Stimulated activated CD8-positive, alpha-beta memory T cell treated with anti-CD3 and anti-CD28 coated beads, Interleukin-7, amount 100 ng/mL, for 48 hours (primary cell): Measurements from ENCODE around the gene NOL4L.
"Not testable (repeated sequence)": the region's sequence is repeated elsewhere in the genome, so short reads cannot be mapped to it uniquely, and the experiment has no call there.

Source experiments
- DNase-seq, 2 donors: peaks; one replicate each; pipeline ENCODE4 v3.0.0-alpha.2; 2020; ENCODE audit warnings: low read depth in 1 of 2; ENCODE audit errors: extremely low read depth in 1 of 2

Gene NOL4L

DNA sequence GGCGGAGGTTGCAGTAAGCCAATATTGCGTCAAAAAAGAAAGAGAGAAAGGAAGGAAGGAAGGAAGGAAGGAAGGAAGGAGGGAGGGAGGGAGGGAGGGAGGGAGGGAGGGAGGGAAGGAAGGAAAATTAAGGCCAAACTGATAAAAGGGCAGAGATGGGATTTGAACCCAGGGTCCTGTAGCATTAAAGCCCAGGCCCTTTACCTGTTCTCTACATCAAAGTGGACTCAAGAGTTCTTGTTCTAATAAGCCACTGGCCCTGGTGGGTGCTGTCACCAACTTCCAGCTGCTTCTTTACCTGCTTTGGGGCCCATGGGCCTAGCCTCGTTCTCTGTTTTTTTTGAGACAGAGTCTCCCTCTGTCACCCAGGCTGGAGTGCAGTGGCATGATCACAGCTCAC lies 7.1 kb downstream of the NOL4L start:
- DNase-seq: not testable (repeated sequence)

DNA sequence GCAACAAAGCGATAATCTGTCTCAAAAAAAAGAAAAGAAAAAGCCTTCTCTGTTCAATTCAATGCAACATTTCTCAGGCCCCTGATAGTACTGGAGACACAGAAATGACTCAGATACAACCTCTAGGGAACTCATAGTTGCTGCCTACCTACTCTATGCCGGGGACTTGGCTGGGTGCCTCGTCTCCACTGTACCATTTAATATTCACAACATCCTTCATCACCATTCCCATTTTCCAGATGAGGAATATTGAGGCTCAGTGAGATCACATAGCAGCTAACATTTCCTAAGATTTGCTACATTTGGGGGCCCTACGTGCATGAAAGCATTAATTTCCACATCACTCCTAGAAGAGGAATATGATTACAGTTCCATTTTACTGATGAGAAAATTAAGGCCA lies 7.5 kb downstream of the NOL4L start:
- DNase-seq: no peak

- DNase-seq: no peak
These were observed 8.1 kb downstream of the NOL4L start for GRCh38 chr20:32577023-32577422.

DNA sequence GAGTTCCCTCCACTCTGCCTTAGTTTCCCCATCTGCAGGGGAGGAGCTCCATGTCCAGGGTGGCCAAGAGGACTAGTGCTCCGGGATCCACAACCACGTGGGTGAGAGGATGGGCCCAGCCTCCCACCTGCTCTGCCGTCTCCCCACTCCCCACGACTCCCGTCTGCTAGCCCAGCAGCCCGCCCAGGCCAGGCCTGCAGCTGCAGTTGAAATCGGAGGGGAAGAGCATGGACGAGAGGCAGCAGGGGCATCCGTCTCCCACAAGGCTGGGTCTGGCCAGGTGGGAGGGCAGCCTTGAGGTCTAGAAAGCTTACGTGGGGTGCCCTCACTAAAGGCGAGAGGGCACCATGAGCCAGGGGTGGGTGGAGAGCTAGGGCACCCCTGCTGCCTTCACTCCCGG lies 8.6 kb downstream of the NOL4L start:
- DNase-seq: no peak

DNA sequence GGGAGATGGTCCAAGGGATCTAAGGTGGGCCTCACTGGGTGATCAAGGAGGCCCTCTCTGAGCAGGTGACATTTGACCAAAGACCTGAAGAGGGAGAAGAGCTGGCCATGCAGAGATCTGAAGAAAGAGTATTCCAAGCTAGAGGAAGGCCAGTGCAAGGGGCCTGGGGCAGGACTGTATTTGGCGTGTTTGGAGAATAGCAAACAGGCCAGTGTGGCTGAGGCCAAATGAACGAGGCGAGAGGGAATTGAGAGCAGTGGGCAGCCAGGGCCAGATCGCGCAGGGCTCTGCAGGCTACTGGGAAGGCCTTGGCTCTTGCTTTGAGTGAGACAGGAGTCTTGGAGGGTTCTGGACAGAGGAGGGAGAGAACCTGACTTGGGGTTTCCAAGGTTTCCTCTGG lies 9.3 kb downstream of the NOL4L start:
- no peak for DNase-seq

DNA sequence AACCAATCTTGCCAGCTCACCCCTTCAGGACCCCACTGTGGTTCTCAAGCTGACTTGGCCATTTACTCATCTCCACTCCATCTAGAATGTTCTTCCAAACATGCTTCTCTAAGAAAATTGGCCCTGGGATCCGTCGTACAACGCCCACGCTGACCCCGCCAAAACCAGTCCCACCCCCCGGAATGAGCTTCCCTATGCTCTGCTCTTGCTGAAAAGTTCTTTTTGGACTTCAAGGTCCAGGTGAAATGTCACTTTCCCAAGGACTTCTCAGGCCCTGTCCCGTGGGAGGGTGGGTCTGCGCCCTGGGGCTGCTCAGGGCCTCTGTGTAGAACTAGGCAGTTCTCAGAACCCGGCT lies 9.9 kb downstream of the NOL4L start:
- no peak for DNase-seq

- DNase-seq: no peak
These were observed 10.6 kb downstream of the NOL4L start for GRCh38 chr20:32574296-32575226.

GRCh38 chr20:32573167-32573851 lies 11.8 kb downstream of the NOL4L start:
- DNase-seq: no peak

GRCh38 chr20:32572271-32572968 lies 12.7 kb downstream of the NOL4L start:
- no peak for DNase-seq

DNA sequence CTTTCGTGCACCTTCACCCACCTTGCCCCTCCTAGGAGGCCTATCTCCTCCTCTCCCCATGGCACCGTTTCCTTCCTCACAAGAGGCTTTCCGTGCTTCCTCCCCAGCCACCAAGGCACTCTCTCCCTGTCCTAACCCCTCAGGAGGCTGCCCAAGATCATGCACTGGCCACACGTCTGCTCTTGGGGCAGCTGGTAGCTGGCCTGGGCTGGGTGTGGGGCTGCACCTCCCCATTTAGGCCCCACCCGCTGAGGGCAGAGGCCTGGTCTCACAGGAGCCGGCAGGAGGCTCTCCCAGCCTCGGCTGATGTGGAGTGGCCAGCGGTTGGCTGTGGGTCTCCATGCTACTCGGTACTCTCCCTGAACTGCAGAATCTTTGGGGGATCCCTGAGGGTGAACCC lies 13.6 kb downstream of the NOL4L start:
- DNase-seq: no peak

DNA sequence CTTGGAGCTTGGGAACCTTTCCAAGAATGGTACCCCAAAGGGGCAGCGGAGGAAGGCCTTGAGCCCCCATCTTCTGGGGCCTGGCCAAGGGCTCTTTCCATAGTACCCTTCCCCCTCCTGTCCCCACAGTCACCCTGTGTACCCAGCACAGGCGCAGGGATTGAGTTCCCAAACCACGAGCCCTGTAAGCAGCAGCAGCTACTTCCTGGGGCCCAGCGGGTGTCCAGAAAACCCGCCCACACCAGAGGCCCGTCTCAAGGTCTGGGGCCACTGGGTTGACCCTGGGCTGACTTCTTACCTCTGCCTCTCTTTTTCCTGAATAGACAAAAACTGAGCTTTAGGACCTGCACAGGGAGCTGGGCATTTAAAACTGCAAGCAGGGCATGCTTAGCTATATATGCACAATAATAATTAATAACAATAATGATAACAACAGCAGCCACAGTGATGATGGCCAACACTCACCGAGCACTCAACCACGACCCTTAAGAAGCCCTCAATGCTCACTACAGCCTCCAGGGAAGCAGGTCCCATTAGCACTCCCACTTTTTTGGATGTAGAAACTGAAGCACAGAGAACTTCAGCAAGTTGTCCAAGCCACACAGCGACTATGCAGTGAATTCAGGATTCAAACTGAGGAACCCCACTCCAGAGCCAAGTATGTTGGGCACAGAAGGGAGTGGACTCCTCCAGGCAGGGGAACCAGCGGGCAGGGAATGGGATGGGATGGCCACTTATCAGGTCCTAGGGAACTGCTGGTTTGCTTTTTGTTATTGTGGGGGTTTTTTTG lies 14.5 kb downstream of the NOL4L start:
- DNase-seq: no peak

DNA sequence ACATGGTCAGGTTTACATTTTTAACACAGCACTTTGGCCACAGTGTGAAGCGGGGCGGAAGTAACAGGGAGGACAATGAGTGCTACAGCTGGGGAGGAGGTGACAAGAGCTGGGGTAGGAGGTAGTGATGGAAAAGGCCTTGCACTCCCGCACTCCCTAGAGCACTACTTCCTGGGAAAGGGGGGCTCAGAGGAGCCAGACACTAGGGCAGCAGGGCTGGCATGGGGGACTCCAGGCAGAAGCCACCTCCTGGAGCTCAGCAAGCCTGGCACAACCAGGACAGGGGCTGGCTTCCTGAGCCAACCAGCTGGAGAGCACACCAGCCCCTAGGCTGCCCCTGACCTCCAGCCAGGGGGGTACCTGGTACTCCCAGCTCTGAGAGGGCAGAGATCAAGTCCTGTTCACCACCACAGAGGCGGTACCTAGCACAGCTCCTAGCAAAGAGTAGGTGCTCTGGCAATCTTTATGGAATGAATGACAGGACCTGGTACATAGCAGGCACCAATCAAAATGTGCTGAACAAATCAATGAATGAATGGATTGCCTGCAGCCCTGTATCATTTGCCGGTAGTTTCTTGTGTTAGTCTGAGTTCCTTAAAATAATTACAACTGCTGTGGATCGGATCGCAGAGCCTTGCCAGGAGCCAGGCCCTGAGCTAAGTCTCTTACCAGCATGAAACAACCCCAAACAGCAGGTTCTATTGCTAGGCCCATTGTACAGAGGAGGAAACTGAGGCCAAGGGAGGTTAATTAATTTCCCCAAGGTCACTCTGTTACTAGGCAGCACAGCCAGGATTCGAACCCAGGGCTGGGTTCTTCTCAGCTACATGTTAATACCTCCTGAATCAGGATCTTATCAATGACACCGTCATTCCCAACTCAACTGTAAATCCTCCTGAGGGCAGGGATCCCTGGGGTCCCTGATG lies 15.5 kb downstream of the NOL4L start:
- DNase-seq: no peak

GRCh38 chr20:32569018-32569379 lies 16.1 kb downstream of the NOL4L start:
- DNase-seq: no peak

- DNase-seq: no peak
These were observed 17.6 kb downstream of the NOL4L start for GRCh38 chr20:32567384-32568178.

GRCh38 chr20:32566379-32567374 lies 18.5 kb downstream of the NOL4L start:
- DNase-seq: no peak

DNA sequence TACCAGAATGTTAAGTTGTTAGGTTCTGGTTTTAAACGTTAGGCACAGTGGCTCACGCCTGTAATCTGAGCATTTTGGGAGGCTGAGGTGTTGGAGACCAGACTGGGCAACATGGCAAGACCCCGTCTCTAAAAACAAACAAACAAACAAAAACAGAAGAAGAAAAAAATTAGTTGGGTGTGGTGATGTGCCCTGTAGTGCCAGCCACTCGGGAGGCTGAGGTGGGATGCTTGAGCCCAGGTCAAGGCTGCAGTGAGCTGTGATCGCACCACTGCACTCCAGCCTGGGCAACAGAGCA lies 19.4 kb downstream of the NOL4L start:
- DNase-seq: no peak

DNA sequence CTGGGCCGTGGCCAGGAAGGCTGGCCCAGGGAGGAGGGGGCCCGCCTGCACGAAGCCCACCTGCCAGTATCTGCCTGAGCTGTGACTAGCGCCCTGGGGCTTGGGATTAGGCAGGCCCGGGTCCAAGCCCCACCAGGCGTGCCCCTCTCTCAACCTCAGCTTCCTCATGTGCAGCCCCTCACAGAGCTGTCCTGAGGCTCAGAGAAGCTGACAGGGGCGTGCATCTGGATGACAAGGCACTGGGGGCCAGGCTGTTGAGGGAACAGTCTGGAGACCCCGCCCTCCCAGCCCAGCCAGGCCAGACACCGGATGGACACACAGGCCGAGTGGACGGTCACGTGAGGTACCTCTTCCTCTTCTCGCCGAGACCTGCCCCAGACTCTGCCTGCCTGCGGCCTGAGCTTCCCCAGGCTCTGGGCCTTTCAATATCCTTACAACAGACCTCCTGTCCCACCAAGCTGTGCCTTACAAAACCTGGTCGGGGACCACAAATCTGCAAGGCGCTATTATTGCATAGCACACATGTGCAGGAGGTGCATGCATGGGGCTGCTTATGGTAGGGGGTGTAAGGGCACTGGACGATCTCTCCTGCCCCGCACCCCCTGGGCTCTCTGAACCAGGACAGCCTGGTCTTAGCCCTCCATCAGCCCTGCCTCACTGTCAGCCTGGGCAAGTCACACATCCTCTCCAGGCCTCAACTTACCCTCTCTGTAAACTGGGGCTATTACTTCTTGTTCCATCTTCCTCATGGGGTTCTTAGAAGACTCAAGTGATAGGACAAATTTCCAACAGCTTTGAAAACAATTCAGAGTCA lies 20.0 kb downstream of the NOL4L start:
- no peak for DNase-seq
